ENCODE results near the gene PRDM16. TPM values are rescaled to one million over a fixed set of nuclear protein-coding genes. Genes with fewer than 3 reads are reported as not detected.

Gene PRDM16
- total RNA-seq, 1 experiment from 2014 or later = not detected

GRCh38 chr1:3407021-3407420, 338.0 kb downstream of the PRDM16 start:
- TF ChIP-seq, protein P1, sequence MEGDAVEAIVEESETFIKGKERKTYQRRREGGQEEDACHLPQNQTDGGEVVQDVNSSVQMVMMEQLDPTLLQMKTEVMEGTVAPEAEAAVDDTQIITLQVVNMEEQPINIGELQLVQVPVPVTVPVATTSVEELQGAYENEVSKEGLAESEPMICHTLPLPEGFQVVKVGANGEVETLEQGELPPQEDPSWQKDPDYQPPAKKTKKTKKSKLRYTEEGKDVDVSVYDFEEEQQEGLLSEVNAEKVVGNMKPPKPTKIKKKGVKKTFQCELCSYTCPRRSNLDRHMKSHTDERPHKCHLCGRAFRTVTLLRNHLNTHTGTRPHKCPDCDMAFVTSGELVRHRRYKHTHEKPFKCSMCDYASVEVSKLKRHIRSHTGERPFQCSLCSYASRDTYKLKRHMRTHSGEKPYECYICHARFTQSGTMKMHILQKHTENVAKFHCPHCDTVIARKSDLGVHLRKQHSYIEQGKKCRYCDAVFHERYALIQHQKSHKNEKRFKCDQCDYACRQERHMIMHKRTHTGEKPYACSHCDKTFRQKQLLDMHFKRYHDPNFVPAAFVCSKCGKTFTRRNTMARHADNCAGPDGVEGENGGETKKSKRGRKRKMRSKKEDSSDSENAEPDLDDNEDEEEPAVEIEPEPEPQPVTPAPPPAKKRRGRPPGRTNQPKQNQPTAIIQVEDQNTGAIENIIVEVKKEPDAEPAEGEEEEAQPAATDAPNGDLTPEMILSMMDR (IDR thresholded peaks at IDR 0.05; ENCODE audit: unreplicated experiment) = no peak
- no peak for DNase-seq (ENCODE audit: unreplicated experiment)
- ChIA-PET CTCF (interaction anchor here (1.3 kb wide), 1 partner anchor 9 kb away, joined by 5 read pairs; no protein-coding TSS in a partner anchor), POLR2A (no interaction called here)
- H3K9me3 Mint-ChIP-seq (ENCODE audit: unreplicated experiment) = no peaks in the 10 kb centered on the region
- no peaks in the 10 kb centered on the region for H3K36me3 Mint-ChIP-seq (ENCODE audit: insufficient read depth, unreplicated experiment)
- peaks cover 16% of the 10 kb centered on the region for H3K27me3 Mint-ChIP-seq (ENCODE audit: insufficient read depth, unreplicated experiment)
- no peak overlapping the region for H3K27ac Mint-ChIP-seq (ENCODE audit: low read depth, unreplicated experiment)
- BruUV-seq (replicated peaks) = no TSS peak
- no peaks in the 10 kb centered on the region for H3K4me1 Mint-ChIP-seq (ENCODE audit: insufficient read depth, unreplicated experiment)
- H3K4me3 Mint-ChIP-seq (ENCODE audit: unreplicated experiment) = no peak overlapping the region
- intact Hi-C loops (cut with micrococcal nuclease) = no loop called here

DNA sequence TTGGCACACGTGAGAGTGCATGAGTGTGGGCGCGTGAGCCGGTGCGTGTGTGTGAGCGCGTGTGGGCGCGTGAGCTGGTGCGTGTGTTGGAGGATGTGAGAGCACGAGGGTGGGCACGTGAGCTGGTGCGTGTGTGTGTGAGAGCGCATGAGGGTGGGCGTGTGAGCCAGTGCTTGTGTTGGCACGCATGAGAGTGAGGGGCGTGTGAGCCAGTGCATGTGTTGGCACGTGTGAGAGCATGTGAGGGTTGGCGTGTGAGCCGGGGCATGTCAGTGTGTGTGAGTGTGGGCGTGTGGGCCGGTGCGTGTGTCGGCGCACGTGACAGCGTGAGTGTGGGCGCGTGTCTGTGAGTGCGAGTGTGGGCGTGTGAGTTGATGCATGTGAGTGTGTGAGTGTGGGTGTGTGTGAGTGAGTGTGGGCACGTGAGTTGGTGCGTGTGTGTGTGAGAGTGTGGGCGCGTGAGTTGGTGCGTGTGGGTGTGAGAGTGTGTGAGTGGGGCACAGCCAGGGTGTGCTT, 339.8 kb downstream of the PRDM16 start:
- TF ChIP-seq, protein P1 (IDR thresholded peaks at IDR 0.05; ENCODE audit: unreplicated experiment) = no peak
- no peak overlapping the region for H3K27ac Mint-ChIP-seq (ENCODE audit: low read depth, unreplicated experiment)
- intact Hi-C loops (cut with micrococcal nuclease) = no loop called here
- DNase-seq (ENCODE audit: unreplicated experiment) = no peak
- no TSS peak for BruUV-seq (replicated peaks)
- no peaks in the 10 kb centered on the region for H3K9me3 Mint-ChIP-seq (ENCODE audit: unreplicated experiment)
- CTCF ChIA-PET = interaction anchor here (0.6 to 0.7 kb wide), 2 partner anchors 16 to 1020 kb away, joined by 3 to 4 read pairs; no protein-coding TSS in a partner anchor
- no peaks in the 10 kb centered on the region for H3K4me1 Mint-ChIP-seq (ENCODE audit: insufficient read depth, unreplicated experiment)
- POLR2A ChIA-PET = interaction anchor here (0.8 kb wide), 1 partner anchor 88 kb away, joined by 3 read pairs; no protein-coding TSS in a partner anchor
- no peaks in the 10 kb centered on the region for H3K36me3 Mint-ChIP-seq (ENCODE audit: insufficient read depth, unreplicated experiment)
- peaks cover 23% of the 10 kb centered on the region for H3K27me3 Mint-ChIP-seq (ENCODE audit: insufficient read depth, unreplicated experiment)
- no peak overlapping the region for H3K4me3 Mint-ChIP-seq (ENCODE audit: unreplicated experiment)

- no peak overlapping the region for H3K4me3 Mint-ChIP-seq (ENCODE audit: unreplicated experiment)
- CTCF ChIA-PET = interaction anchor here (0.6 to 1.2 kb wide), 4 partner anchors 15 to 1021 kb away, joined by 3 to 4 read pairs (median 3); no protein-coding TSS in a partner anchor
- TF ChIP-seq, protein P1 (IDR thresholded peaks at IDR 0.05; ENCODE audit: unreplicated experiment) = no peak
- POLR2A ChIA-PET = no interaction called here
- intact Hi-C loops (cut with micrococcal nuclease) = no loop called here
- no peaks in the 10 kb centered on the region for H3K4me1 Mint-ChIP-seq (ENCODE audit: insufficient read depth, unreplicated experiment)
- peaks cover 23% of the 10 kb centered on the region for H3K27me3 Mint-ChIP-seq (ENCODE audit: insufficient read depth, unreplicated experiment)
- no peaks in the 10 kb centered on the region for H3K36me3 Mint-ChIP-seq (ENCODE audit: insufficient read depth, unreplicated experiment)
- BruUV-seq (replicated peaks) = no TSS peak
- H3K27ac Mint-ChIP-seq (ENCODE audit: low read depth, unreplicated experiment) = no peak overlapping the region
- H3K9me3 Mint-ChIP-seq (ENCODE audit: unreplicated experiment) = no peaks in the 10 kb centered on the region
- DNase-seq (ENCODE audit: unreplicated experiment) = no peak
These were observed 340.6 kb downstream of the PRDM16 start for GRCh38 chr1:3409366-3410141.

DNA sequence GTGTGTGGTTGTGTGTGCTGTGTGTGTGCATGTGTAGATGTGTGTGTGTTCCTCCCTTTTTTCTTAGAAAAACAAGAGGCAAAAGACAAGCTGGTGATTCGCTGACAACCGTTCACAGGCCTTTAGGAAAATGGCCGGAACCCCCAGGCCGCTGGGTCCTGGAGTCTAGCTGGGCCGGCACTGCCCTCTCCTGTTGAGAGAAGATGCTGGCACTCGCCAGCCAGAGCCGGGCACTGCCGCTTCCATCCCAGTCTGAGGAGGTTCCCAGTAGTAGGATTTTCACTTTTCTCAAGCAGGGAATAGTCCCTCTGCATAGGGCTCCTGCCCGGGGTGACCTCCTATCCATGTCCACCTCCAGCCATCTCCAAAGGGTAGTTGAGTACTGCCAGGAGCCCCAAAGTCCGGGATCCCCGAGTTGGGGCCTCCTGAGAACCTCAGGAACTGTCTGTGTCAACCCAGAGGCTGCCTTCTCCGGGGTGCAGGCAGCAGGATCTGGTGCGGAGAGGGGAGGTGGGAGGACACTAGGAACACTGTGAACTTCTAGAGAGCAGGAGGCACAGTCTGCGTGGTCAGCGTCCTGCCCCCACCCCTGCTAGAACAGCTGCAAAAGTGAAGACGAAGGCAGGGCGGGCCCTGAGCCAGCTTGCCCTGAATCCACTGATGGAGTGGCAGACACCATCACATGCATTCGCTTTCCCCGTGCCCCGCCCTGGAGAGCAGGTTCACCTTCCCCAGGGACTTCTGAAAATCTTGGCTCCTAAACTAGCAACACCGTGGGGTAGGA, 341.3 kb downstream of the PRDM16 start:
- H3K27me3 Mint-ChIP-seq (ENCODE audit: insufficient read depth, unreplicated experiment) = peaks cover 23% of the 10 kb centered on the region
- peak; percentile 56 for DNase-seq (ENCODE audit: unreplicated experiment)
- no TSS peak for BruUV-seq (replicated peaks)
- no peaks in the 10 kb centered on the region for H3K36me3 Mint-ChIP-seq (ENCODE audit: insufficient read depth, unreplicated experiment)
- ChIA-PET POLR2A (no interaction called here), CTCF (interaction anchor here (0.9 to 1.2 kb wide), 2 partner anchors 588 to 825 kb away, joined by 3 read pairs; no protein-coding TSS in a partner anchor)
- no peak overlapping the region for H3K27ac Mint-ChIP-seq (ENCODE audit: low read depth, unreplicated experiment)
- H3K4me3 Mint-ChIP-seq (ENCODE audit: unreplicated experiment) = no peak overlapping the region
- TF ChIP-seq, protein P1 (IDR thresholded peaks at IDR 0.05; ENCODE audit: unreplicated experiment) = peak; percentile 48
- intact Hi-C loops (cut with micrococcal nuclease) = no loop called here
- no peaks in the 10 kb centered on the region for H3K9me3 Mint-ChIP-seq (ENCODE audit: unreplicated experiment)
- no peaks in the 10 kb centered on the region for H3K4me1 Mint-ChIP-seq (ENCODE audit: insufficient read depth, unreplicated experiment)

Data from MCF 10A (cell line).